ENCODE measurements around the gene ST8SIA4. TPM values are rescaled to one million over a fixed set of nuclear protein-coding genes. Genes with fewer than 3 reads are reported as not detected.

ST8SIA4 gene
- total and polyA plus RNA-seq, 10 of the 15 experiments (the other 5 are each of a cell fraction or from before 2014, with no cell fraction given), result 4.4 to 30.9 (median 19.5) TPM

GRCh38 chr5:100899675-100900074, 3.4 kb downstream of the ST8SIA4 start:
- H3K4me2 ChIP-seq (ENCODE audit: control insufficient read depth, insufficient read depth), result peak overlapping the region; percentile 92
- intact Hi-C loops (cut with micrococcal nuclease; ENCODE audit: unreplicated experiment), result loop anchor here (1.0 to 5.0 kb wide), 10 partner anchors 9 to 1972 kb away; partner anchors contain the start of genes CHD1 and FAM174A
- TF ChIP-seq SPI1 (IDR thresholded peaks at IDR 0.05; ENCODE audit: borderline replicate concordance, insufficient read depth, low read depth, low read length) (no peak), CHD1 (IDR thresholded peaks at IDR 0.05; ENCODE audit: low read depth, low read length) (peak; percentile 10; the same call in 1 of the 2 replicates), SP1 (IDR thresholded peaks at IDR 0.05; ENCODE audit: low read depth, low read length) (no peak), ZNF217 (IDR thresholded peaks at IDR 0.05) (no peak), ZNF24 (IDR thresholded peaks at IDR 0.05) (no peak), CHD4 (IDR thresholded peaks at IDR 0.05) (no peak), POLR2AphosphoS5 (IDR thresholded peaks at IDR 0.05; ENCODE audit: low read length) (no peak), IKZF2 (IDR thresholded peaks at IDR 0.05) (no peak), TBL1XR1 (IDR thresholded peaks at IDR 0.05; ENCODE audit: low read depth, low read length) (no peak), MEF2B (IDR thresholded peaks at IDR 0.05; ENCODE audit: partially characterized antibody, poor library complexity, severe bottlenecking) (no peak), SRF (IDR thresholded peaks at IDR 0.05; ENCODE audit: low read depth in 2 of 2, low read length in 2 of 2) (no peak), CBX3 (IDR thresholded peaks at IDR 0.05; ENCODE audit: borderline replicate concordance, low read depth) (no peak), BCLAF1 (IDR thresholded peaks at IDR 0.05) (no peak)
- TF ChIP-seq, protein P1, sequence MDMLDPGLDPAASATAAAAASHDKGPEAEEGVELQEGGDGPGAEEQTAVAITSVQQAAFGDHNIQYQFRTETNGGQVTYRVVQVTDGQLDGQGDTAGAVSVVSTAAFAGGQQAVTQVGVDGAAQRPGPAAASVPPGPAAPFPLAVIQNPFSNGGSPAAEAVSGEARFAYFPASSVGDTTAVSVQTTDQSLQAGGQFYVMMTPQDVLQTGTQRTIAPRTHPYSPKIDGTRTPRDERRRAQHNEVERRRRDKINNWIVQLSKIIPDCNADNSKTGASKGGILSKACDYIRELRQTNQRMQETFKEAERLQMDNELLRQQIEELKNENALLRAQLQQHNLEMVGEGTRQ (IDR thresholded peaks at IDR 0.05; ENCODE audit: borderline replicate concordance, low read depth, low read length), result no peak
- TF ChIP-seq, protein P2, sequence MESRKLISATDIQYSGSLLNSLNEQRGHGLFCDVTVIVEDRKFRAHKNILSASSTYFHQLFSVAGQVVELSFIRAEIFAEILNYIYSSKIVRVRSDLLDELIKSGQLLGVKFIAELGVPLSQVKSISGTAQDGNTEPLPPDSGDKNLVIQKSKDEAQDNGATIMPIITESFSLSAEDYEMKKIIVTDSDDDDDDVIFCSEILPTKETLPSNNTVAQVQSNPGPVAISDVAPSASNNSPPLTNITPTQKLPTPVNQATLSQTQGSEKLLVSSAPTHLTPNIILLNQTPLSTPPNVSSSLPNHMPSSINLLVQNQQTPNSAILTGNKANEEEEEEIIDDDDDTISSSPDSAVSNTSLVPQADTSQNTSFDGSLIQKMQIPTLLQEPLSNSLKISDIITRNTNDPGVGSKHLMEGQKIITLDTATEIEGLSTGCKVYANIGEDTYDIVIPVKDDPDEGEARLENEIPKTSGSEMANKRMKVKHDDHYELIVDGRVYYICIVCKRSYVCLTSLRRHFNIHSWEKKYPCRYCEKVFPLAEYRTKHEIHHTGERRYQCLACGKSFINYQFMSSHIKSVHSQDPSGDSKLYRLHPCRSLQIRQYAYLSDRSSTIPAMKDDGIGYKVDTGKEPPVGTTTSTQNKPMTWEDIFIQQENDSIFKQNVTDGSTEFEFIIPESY (IDR thresholded peaks at IDR 0.05), result no peak
- TF ChIP-seq, protein P3, sequence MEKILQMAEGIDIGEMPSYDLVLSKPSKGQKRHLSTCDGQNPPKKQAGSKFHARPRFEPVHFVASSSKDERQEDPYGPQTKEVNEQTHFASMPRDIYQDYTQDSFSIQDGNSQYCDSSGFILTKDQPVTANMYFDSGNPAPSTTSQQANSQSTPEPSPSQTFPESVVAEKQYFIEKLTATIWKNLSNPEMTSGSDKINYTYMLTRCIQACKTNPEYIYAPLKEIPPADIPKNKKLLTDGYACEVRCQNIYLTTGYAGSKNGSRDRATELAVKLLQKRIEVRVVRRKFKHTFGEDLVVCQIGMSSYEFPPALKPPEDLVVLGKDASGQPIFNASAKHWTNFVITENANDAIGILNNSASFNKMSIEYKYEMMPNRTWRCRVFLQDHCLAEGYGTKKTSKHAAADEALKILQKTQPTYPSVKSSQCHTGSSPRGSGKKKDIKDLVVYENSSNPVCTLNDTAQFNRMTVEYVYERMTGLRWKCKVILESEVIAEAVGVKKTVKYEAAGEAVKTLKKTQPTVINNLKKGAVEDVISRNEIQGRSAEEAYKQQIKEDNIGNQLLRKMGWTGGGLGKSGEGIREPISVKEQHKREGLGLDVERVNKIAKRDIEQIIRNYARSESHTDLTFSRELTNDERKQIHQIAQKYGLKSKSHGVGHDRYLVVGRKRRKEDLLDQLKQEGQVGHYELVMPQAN (conservative IDR thresholded peaks at IDR 0.05), result no peak

More at GRCh38 chr5:100899675-100900074, 3.4 kb downstream of the ST8SIA4 start:
- DNase-seq (ENCODE audit: low read depth, low spot score) (no peak), ATAC-seq (no peak), FAIRE-seq (peak; percentile 31)
- in situ Hi-C loops (cut with MboI), result loop anchor here (5.0 kb wide), 1 partner anchor 117 kb away; no protein-coding TSS in a partner anchor
- RAD21 ChIA-PET (ENCODE audit: unreplicated experiment), result interaction anchor here (0.9 to 14.2 kb wide), 21 partner anchors 8 to 491 kb away, joined by 3 to 345 read pairs (median 11); no protein-coding TSS in a partner anchor
- Histone ChIP-seq H3K27ac (ENCODE audit: control insufficient read depth, insufficient read depth) (peak overlapping the region; percentile 96), H3K9me3 (replicated peaks; ENCODE audit: control insufficient read depth, insufficient read depth, low read length) (no peaks in the 10 kb centered on the region; the same call in 1 of the 3 replicates), H3K4me1 (ENCODE audit: control insufficient read depth, insufficient read depth, low read length) (no peaks in the 10 kb centered on the region), H3K79me2 (ENCODE audit: control insufficient read depth, insufficient read depth, low read length) (peaks cover 90% of the 10 kb centered on the region), H4K20me1 (ENCODE audit: control insufficient read depth, insufficient read depth) (no peaks in the 10 kb centered on the region), H2AFZ (ENCODE audit: control insufficient read depth, low read depth, low read length) (no peak overlapping the region), H3K4me3 (peak overlapping the region; percentile 78), H3K27me3 (replicated peaks in 1 of 2; ENCODE audit: control insufficient read depth in 2 of 2, insufficient read depth in 2 of 2, low read length in 1 of 2) (no peaks in the 10 kb centered on the region), H3K9ac (ENCODE audit: control insufficient read depth, insufficient read depth, low read length) (peak overlapping the region; percentile 94), H3K36me3 (ENCODE audit: control insufficient read depth in 2 of 2, insufficient read depth in 2 of 2, low read length in 1 of 2) (peaks cover 0 to 4% of the 10 kb centered on the region in 2 experiments; a peak in 1 of 4 replicates)
- WGBS (ENCODE audit: insufficient coverage, insufficient replicate concordance, low lambda C conversion rate, missing lambda C conversion rate), result 3% methylated on average over 2 of the region's 2 CpGs
- CTCF ChIA-PET, result interaction anchor here (0.9 to 13.2 kb wide), 15 partner anchors 8 to 419 kb away, joined by 3 to 232 read pairs (median 12); no protein-coding TSS in a partner anchor
- POLR2A ChIA-PET, result interaction anchor here (1.4 to 6.1 kb wide), 10 partner anchors 8 to 125 kb away, joined by 4 to 96 read pairs (median 24); no protein-coding TSS in a partner anchor
- SMC1A ChIA-PET (ENCODE audit: uncharacterized antibody, unreplicated experiment), result interaction anchor here (0.7 to 17.5 kb wide), 20 partner anchors 10 to 491 kb away, joined by 3 to 389 read pairs (median 5); no protein-coding TSS in a partner anchor
- BruUV-seq (replicated peaks), result no TSS peak

Measured in GM12878 (cell line).